ENCODE measurements around the gene SLC22A13.
"Not testable (repeated sequence)": the region's sequence is repeated elsewhere in the genome, so short reads cannot be mapped to it uniquely, and the experiment has no call there.

Gene SLC22A13
- 1.1 to 1.7 (median 1.2) reads per million in 4 experiments for total RNA-seq

GRCh38 chr3:38265604-38266307 is at the start of gene SLC22A13:
Gene SLC22A13, plus strand, starts transcription at chr3:38265812. Its CDS starts 49 bp downstream, at chr3:38265861.
- DNase-seq = no peak

- no peak for DNase-seq
These were observed 45.9 kb upstream of the SLC22A13 start for GRCh38 chr3:38219609-38220197.

GRCh38 chr3:38221005-38221404 is 44.6 kb upstream of the SLC22A13 start:
- DNase-seq = no peak

GRCh38 chr3:38222032-38222634 is 43.5 kb upstream of the SLC22A13 start:
- no peak for DNase-seq

GRCh38 chr3:38224357-38224756 is 41.3 kb upstream of the SLC22A13 start:
- no peak for DNase-seq

- DNase-seq = no peak
These were observed 39.3 kb upstream of the SLC22A13 start for GRCh38 chr3:38226273-38226672.

- no peak for DNase-seq
These were observed 37.6 kb upstream of the SLC22A13 start for GRCh38 chr3:38227989-38228388.

- no peak for DNase-seq
These were observed 36.6 kb upstream of the SLC22A13 start for GRCh38 chr3:38229036-38229435.

GRCh38 chr3:38232701-38233100 is 32.9 kb upstream of the SLC22A13 start:
- DNase-seq = no peak

- no peak for DNase-seq
These were observed 30.1 kb upstream of the SLC22A13 start for GRCh38 chr3:38235466-38235865.

- DNase-seq = no peak
These were observed 27.1 kb upstream of the SLC22A13 start for GRCh38 chr3:38238416-38239008.

- DNase-seq = not testable (repeated sequence)
These were observed 22.8 kb upstream of the SLC22A13 start for GRCh38 chr3:38242812-38243211.

- no peak for DNase-seq
These were observed 19.7 kb upstream of the SLC22A13 start for GRCh38 chr3:38245930-38246329.

GRCh38 chr3:38247366-38248035 is 18.1 kb upstream of the SLC22A13 start:
- DNase-seq = no peak

GRCh38 chr3:38250198-38250597 is 15.4 kb upstream of the SLC22A13 start:
- no peak for DNase-seq

GRCh38 chr3:38251197-38251596 is 14.4 kb upstream of the SLC22A13 start:
- DNase-seq = no peak

- no peak for DNase-seq
These were observed 11.9 kb upstream of the SLC22A13 start for GRCh38 chr3:38253704-38254103.

GRCh38 chr3:38254872-38255271 is 10.7 kb upstream of the SLC22A13 start:
- no peak for DNase-seq

GRCh38 chr3:38255627-38256026 is 10.0 kb upstream of the SLC22A13 start:
- no peak for DNase-seq

GRCh38 chr3:38257583-38257982 is 8.0 kb upstream of the SLC22A13 start:
- no peak for DNase-seq

- no peak for DNase-seq
These were observed 5.1 kb upstream of the SLC22A13 start for GRCh38 chr3:38260474-38260873.

GRCh38 chr3:38264353-38264771 is 1.2 kb upstream of the SLC22A13 start:
- no peak for DNase-seq

GRCh38 chr3:38264779-38265178 is 833 bp upstream of the SLC22A13 start:
- DNase-seq = no peak
